SH-SY5Y (cell line): ENCODE data around the gene C5orf58.

Source experiments
- GATA2 ChIP-seq: IDR thresholded peaks from 2 replicates; pipeline ENCODE4 v1.6.1; 2011; ENCODE audit warnings: mild to moderate bottlenecking, low read depth, low read length
- GATA3 ChIP-seq: IDR thresholded peaks from 2 replicates; pipeline ENCODE4 v1.6.1; 2011; ENCODE audit warnings: low read depth, mild to moderate bottlenecking, low read length, moderate library complexity

Gene C5orf58

DNA sequence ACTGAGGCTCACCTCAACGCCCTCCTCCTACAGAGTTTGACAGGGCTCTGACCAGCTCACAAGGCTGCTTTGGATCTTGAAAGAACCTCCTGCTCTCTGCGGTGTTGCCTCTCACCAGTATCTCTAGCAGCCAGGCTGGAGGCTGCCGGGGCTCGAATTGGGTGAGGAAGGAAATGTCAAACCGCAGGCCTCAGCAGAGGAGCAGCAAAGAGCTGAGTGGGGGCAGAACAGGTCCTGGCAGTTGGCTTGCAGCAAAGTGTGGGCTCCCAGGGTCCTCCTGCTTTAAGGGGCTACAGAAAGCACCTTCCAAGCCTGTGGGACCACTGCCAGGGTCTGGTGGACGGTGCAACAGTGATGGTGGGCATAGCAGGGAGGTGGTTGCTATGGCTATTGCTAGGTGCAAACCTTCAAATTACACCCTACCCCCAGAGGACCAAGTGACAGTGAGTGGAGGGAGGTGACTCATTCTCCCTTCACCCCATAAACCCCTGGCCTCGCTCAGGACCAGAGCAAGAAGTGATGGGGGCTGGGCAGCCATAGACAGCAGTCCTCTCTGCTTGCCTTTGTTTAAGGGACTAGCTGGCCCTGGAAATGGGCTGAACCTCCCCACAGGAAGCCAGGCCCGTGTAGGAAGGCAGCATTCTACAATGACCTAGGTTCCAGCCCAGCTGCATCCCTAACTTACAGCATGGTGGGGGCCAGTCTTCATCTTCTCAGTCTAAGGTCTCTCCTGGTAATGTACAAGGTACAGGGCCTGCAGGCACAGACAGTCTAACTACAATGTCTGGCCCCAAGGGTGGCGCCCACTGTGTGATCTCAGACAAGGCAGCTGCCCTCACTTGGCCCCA lies 46.0 kb downstream of the C5orf58 start:
- no peak for TF ChIP-seq GATA3
- TF ChIP-seq GATA2, result no peak

DNA sequence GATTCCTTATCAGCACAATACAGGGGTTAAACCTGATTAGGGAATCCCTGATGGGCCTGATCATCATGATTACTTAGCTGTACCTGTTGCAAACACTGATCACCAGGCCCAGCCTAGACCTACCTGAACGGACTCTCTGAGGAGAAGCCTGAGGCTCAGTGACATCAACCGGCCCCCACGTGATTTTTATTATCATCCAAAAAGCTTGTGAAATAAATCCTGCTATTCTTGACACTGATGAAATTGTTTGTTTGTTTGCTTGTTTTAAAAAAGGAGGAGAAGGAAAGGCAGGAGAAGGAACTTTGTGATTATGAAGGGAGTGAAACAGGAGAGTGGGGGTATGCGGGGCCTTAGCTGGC lies 46.7 kb downstream of the C5orf58 start:
- TF ChIP-seq GATA2 (0 out of 2 replicates have a peak, but pooled peaks have one; percentile 33), GATA3 (no peak)

DNA sequence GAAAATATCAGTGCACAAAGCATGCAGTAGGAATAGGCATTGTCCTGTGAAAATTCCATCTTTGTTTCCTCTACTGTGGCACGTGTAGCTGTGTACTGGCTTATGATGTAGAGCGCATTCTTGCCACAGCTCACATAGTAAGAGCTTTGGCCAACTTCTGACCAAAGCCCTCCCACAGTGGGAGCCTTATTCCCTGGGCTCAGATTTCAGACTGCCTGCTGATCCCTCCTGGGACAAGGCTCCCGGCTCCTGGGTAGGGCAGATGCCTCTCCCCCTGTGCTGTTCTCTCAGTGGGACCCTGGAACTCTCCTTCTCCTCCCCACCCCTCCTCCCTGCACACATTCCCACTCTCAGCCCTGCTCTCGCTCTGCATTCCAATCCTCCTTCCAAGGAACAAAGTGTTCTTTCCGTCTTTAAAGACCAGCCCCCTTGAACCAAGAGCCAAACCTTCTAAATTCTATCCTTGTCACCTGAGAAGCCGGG lies 47.3 kb downstream of the C5orf58 start:
- no peak for TF ChIP-seq GATA2
- TF ChIP-seq GATA3, result no peak

DNA sequence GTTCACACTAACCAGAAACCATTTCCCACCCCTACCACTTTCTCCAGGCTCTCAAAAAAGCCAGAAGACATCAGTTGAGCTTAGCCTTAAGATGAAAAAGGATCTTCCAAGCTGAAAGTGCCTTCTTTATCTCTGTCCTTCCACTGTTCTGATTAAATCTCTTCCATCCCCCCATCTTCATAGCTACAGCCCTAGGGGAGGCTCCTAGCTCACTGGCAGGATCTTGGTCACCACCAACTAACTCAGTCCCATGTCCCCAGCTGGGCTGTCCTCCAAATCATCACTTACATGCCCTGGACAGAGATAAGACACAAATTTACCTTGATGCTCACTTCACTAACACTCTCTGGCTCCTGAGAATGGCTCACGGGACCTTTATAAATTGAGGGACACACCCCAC lies 50.5 kb downstream of the C5orf58 start:
- TF ChIP-seq GATA3, result no peak
- no peak for TF ChIP-seq GATA2

DNA sequence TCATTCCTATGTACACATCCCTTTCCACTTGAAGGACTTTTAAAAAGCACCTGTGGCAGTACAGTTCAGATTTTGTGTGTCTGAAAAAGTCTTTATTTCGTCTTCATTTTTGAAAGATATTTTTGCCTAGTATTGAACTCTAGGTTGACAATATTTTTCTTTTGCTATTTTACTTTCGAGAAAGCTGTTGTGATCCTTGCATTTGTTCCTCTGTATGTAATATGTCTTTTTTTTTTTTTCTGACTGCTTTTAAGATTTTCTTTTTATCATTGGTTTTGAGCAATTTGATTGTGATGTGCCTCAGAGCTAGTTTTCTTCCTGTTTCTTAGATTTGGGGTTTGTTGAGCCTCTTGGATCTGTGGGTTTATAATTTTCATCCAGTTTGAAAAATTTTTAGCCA lies 51.4 kb downstream of the C5orf58 start:
- TF ChIP-seq GATA2, result no peak
- TF ChIP-seq GATA3, result no peak

DNA sequence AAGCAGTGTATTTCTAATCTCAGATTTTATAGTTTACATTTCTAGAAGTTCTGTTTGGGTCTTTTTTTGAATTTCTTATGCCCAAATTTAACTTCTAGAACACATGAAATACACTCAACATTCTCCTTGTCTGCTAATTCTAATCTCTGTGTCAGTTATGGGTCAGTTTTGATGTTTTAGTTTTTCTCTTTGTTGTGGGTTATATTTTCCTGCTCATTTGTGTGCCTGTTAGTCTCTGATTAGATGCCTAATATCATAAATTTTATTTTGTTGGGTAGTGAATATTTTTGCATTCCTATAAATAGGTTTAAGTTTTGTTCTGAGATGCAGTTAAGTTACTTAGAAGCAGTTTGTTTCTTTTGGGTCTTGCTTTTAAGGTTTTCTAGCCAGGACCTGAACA lies 52.4 kb downstream of the C5orf58 start:
- no peak for TF ChIP-seq GATA2
- TF ChIP-seq GATA3, result no peak

DNA sequence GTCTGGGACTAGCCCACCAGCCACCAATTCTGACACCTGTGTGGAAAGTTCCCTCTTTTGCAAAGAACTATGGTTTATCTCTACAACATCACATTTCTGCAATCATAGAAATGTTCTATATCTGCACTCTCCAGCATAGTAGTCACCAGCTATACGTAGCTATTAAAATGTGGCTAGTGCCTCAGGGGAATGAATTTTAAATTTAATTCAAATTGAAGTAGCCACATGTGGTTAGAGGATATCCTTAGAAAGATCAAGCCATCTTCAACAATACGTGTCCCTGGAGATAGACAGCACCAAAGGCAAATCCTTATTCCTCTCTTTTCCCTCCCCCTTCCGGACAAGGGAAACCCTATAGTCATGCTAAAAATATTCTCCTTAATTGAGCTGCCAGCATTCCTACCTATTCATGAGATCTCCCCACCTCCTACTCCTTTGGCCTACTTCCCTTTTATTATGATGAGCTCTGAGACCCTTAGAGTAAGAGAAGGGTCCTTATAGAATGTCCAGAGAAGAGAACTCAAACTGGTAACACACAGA lies 53.7 kb downstream of the C5orf58 start:
- no peak for TF ChIP-seq GATA2
- TF ChIP-seq GATA3, result no peak

DNA sequence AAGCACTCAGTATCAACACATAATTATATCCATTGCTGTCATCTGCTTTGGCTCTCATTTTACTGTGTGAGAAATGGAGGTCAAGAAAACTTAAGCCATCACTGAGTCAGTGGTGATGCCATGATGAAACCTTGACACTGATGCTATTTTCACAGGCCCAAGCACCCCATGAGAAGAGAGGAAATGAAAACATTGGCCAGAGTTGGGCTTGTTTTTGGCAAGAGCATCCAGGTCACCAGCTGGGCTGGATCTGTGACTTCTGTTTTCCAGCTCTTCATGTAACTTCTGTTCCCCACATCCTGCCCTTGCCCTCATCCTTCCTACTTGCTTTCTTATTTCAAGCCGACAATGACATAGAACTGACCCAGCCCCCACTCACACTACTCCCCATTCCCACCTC lies 54.7 kb downstream of the C5orf58 start:
- no peak for TF ChIP-seq GATA2
- TF ChIP-seq GATA3, result no peak

DNA sequence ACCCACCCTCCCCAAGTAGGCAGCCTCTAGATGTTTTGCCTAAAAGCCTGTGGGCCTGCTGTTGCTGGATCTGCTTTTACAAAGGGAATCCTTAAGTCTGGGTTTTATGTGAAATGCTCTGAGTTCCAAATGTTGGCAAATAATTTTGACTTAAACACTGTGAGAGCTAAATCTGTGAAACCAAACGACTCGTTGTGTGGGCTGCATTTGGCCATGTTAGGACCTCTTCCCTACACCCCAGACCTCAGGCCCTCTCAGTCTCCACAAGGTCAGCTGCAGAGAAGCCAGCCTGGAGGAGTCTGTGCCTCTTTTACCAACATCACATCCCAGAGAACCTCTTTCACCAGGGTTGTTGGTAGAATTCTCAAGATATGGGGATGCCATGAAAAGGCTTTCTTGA lies 55.4 kb downstream of the C5orf58 start:
- TF ChIP-seq GATA2 (no peak), GATA3 (no peak)

DNA sequence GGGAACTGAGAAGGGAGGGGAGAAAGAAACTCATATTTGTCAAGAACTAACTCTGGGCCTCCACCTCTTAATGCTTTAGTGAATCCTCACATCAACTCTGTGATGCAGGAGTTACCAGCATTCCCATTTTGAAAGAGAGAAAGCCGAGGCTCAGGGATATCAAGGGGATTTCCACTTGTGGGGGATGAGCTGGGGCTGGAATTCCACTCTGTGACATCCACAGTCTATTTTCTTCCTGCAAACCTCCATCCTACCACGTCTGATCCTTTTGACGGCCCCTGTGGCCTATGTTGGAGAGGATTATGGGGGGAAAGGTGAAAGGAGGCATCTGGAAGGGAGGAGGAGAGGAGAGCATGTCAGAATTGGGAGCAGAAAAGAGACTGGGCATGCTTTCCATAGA lies 55.8 kb downstream of the C5orf58 start:
- TF ChIP-seq GATA2 (no peak), GATA3 (no peak)

DNA sequence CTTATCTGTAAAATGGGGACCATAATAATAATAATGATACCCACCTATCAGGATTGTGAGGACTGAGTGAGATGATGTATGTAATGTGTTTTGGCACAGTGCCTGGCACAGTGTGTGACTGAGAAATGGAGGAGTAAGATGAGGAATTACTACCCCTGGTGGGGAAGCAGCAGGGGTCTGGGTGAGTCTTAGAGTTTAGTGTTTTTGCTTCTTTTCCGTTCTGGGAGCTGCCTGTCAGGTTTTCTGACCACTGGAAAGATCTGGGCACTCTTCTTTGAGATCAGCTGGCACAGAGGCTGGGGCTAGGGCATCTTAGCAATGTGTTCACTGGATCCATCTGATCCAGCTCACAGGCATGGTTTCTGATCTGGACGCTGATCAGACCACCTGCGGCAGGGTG lies 56.3 kb downstream of the C5orf58 start:
- TF ChIP-seq GATA2, result no peak
- no peak for TF ChIP-seq GATA3

DNA sequence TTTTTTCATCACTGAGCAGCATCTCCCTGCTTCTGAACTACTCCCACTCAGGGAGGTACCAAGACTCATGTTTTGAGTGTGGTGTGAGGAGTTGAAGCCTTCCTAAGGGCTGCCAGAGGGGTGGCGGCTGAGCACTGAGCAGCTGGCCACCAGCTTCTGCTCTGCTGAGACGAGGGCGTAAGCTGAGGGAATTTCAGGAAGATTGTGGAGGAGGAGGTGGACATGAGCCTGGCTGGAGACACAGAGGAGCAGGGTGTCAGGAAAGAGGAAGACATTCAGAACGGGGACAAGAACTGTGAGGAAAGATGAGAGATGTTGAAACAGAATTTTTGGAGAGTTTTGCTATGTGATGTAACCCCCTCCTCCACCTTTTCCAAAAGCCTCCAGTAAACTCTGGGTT lies 57.0 kb downstream of the C5orf58 start:
- no peak for TF ChIP-seq GATA3
- TF ChIP-seq GATA2, result no peak

DNA sequence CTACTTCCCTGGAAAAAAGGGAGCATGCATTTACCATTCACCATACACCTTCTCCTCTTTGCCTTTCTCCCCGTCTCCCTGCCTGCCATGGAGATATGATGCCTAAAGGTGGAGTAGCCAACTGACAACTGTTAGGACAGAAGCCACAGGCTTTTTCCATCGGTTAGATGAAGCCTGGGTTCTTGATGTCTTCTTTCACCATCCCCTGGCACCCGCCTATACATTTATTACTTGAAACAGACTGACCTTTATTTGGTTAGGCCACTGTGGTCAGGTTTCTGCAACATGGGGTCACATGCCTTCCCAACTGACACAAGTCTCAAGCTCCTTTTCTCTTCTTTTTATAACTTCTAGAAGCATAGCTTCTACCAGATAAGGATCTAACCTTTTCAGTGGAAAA lies 57.7 kb downstream of the C5orf58 start:
- no peak for TF ChIP-seq GATA3
- TF ChIP-seq GATA2, result no peak

DNA sequence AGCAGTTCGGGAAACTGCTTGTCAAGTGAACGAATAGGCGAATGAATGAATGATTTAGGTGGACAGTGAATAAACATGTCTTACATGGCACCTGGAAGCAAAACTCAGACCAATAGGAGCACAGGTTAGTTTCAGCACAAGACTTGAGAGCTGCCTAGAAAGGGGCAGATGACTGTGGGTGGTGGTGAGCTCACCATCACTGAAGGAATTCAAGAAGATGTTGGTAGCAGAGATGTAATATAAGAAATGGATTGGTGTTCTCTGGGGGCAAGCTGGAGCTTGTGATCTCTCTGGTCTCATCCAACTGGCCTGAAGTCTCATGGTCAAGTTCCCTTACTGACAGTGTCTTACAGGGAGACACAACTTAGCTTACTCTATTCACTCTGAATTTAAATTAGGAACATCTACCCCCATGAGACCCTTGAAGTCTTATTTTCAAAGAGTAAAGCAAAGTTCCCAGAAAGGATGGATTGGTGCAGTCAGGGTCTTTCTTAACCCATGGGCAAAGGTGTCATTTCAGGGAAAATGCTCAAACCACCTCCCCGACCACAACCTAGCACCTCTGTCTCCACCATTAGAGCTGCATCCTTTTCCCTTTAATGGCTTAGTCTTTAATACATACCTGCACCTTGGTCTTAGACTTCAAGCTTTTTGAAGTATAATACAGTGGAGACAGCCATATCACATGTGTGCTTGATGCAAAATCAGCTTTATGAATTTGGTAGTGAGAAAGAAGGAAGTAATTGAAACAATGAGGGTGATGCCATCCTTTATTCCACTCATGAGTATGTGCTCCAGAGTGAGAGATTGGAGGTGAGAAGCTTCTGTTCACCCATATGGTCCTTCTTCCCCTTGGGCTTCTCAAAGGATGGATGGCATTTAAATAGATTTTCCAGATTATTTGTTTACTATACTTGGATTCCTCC lies 59.7 kb downstream of the C5orf58 start:
- TF ChIP-seq GATA2 (no peak), GATA3 (no peak)
